ENCODE measurements around the gene TGM6. TPM values are rescaled to one million over a fixed set of nuclear protein-coding genes. Genes with fewer than 3 reads are reported as not detected.

TGM6 gene
- total and polyA plus RNA-seq, 9 of the 15 experiments (the other 6 are each of a cell fraction or from before 2014, with no cell fraction given) = not detected

DNA sequence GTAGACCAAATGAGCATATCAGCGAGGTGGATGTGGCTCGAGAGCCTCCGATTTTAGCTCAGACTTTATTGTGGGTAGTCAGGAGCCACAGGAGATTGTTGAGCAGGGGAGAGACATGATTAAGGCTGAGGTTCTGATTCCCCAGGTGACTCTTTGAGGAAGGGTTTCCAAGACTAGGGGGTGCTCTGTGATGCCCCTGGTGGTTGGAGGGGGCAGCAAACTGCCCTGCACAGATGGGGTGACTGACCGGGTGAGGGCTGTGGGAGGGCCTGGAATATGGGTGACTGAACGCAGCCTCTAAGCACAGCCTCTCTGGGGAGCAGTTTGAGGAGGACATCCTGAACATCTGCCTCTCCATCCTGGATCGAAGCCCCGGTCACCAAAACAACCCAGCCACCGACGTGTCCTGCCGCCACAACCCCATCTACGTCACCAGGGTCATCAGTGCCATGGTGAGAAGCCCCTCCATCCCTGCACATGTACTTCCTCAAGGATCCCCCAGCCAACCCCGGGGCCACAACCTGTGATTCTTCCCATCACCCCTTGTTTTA, 17.0 kb downstream of the TGM6 start:
- H3K27ac ChIP-seq (ENCODE audit: extremely low read depth, low read depth, low read length) = no peak overlapping the region
- no peaks in the 10 kb centered on the region for H3K36me3 ChIP-seq (ENCODE audit: control insufficient read depth, insufficient read depth, low read length)
- TF ChIP-seq, protein P1, sequence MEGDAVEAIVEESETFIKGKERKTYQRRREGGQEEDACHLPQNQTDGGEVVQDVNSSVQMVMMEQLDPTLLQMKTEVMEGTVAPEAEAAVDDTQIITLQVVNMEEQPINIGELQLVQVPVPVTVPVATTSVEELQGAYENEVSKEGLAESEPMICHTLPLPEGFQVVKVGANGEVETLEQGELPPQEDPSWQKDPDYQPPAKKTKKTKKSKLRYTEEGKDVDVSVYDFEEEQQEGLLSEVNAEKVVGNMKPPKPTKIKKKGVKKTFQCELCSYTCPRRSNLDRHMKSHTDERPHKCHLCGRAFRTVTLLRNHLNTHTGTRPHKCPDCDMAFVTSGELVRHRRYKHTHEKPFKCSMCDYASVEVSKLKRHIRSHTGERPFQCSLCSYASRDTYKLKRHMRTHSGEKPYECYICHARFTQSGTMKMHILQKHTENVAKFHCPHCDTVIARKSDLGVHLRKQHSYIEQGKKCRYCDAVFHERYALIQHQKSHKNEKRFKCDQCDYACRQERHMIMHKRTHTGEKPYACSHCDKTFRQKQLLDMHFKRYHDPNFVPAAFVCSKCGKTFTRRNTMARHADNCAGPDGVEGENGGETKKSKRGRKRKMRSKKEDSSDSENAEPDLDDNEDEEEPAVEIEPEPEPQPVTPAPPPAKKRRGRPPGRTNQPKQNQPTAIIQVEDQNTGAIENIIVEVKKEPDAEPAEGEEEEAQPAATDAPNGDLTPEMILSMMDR (IDR thresholded peaks at IDR 0.05 in 2 of 3, conservative IDR thresholded peaks at IDR 0.05 in 1 of 3; ENCODE audit: insufficient read depth in 2 of 3, low read depth in 1 of 3, low read length in 3 of 3) = 0 out of 6 replicates have a peak, but pooled peaks of 1 of the 3 experiments have one; percentile 11
- no peak for TF ChIP-seq NFIX (CRISPR knock-in tag; IDR thresholded peaks at IDR 0.05; ENCODE audit: low read depth)
- ATAC-seq (peak; percentile 66; the same call in 2 of the 3 replicates), DNase-seq (ENCODE audit: extremely low read depth in 1 of 4, low spot score in 3 of 4) (peak in 2 of 4 experiments; percentile 11 to 18), FAIRE-seq (no peak)
- H3K9me1 ChIP-seq (ENCODE audit: control insufficient read depth, insufficient read depth, low read length) = no peaks in the 10 kb centered on the region
- no peak overlapping the region for H3K4me3 ChIP-seq
- H2AFZ ChIP-seq (ENCODE audit: low read depth, low read length) = no peak overlapping the region
- no TSS peak for BruUV-seq (replicated peaks)
- no peak overlapping the region for H3K4me2 ChIP-seq (ENCODE audit: insufficient read depth, low read length)
- in situ Hi-C loops (cut with MboI) = no loop called here
- WGBS (ENCODE audit: insufficient coverage, low coverage, missing lambda C conversion rate) = 3% methylated on average over 12 of the region's 12 CpGs
- no peaks in the 10 kb centered on the region for H3K9me3 ChIP-seq (replicated peaks; ENCODE audit: control insufficient read depth, insufficient read depth, low read depth, low read length)
- CTCF ChIA-PET (ENCODE audit: low intra/inter-chr PET ratio) = no interaction called here
- H3K4me1 ChIP-seq (replicated peaks in 1 of 2; ENCODE audit: control insufficient read depth in 2 of 2, insufficient read depth in 2 of 2, low read length in 2 of 2) = no peaks in the 10 kb centered on the region
- intact Hi-C loops (cut with micrococcal nuclease) = no loop called here
- no peaks in the 10 kb centered on the region for H4K20me1 ChIP-seq (replicated peaks; ENCODE audit: control insufficient read depth, insufficient read depth, low read length)
- POLR2A ChIA-PET = no interaction called here
- peaks cover 5 to 22% of the 10 kb centered on the region in 2 experiments; a peak in 3 of 5 replicates for H3K27me3 ChIP-seq (ENCODE audit: control insufficient read depth in 2 of 2, insufficient read depth in 2 of 2, low read length in 2 of 2)
- H3K79me2 ChIP-seq (ENCODE audit: control insufficient read depth, insufficient read depth, low read length) = no peaks in the 10 kb centered on the region
- no peak overlapping the region for H3K9ac ChIP-seq (ENCODE audit: insufficient read depth in 1 of 2, low read depth in 2 of 2, low read length in 2 of 2)

DNA sequence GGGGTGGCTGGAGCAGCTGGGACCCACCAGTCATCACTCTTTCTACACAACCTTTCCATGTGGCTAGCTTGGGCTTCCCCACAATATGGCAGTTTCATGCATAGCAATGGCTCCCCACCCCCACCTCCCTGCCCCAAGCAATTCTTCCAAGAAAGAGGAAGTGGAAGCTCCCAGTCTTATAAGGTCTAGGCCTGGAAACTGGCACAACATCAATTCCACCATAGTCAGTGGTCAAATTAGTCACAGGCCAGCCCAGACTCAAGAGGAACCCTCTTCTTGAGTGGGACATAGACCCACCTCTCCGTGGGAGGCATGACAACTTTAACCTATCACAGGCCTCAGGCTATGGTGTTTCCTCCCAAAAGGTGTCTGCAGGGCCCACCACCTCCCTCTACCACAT, 17.7 kb downstream of the TGM6 start:
- H3K9me3 ChIP-seq (replicated peaks; ENCODE audit: control insufficient read depth, insufficient read depth, low read depth, low read length) = no peaks in the 10 kb centered on the region
- CTCF ChIA-PET (ENCODE audit: low intra/inter-chr PET ratio) = no interaction called here
- H3K4me3 ChIP-seq = no peak overlapping the region
- FAIRE-seq (no peak), DNase-seq (ENCODE audit: extremely low read depth in 1 of 4, low spot score in 3 of 4) (no peak), ATAC-seq (no peak)
- 0% methylated on average over 1 of the region's 1 CpG for WGBS (ENCODE audit: insufficient coverage, low coverage, missing lambda C conversion rate)
- H3K27me3 ChIP-seq (ENCODE audit: control insufficient read depth in 2 of 2, insufficient read depth in 2 of 2, low read length in 2 of 2) = peaks cover 5 to 26% of the 10 kb centered on the region in 2 experiments; a peak in 3 of 5 replicates
- no peaks in the 10 kb centered on the region for H3K36me3 ChIP-seq (ENCODE audit: control insufficient read depth, insufficient read depth, low read length)
- H3K79me2 ChIP-seq (ENCODE audit: control insufficient read depth, insufficient read depth, low read length) = no peaks in the 10 kb centered on the region
- no peaks in the 10 kb centered on the region for H3K9me1 ChIP-seq (ENCODE audit: control insufficient read depth, insufficient read depth, low read length)
- H3K4me2 ChIP-seq (ENCODE audit: insufficient read depth, low read length) = no peak overlapping the region
- no peaks in the 10 kb centered on the region for H3K4me1 ChIP-seq (replicated peaks in 1 of 2; ENCODE audit: control insufficient read depth in 2 of 2, insufficient read depth in 2 of 2, low read length in 2 of 2)
- H3K9ac ChIP-seq (ENCODE audit: insufficient read depth in 1 of 2, low read depth in 2 of 2, low read length in 2 of 2) = no peak overlapping the region
- H3K27ac ChIP-seq (ENCODE audit: extremely low read depth, low read depth, low read length) = no peak overlapping the region
- intact Hi-C loops (cut with micrococcal nuclease) (no loop called here), in situ Hi-C loops (cut with MboI) (no loop called here)
- H4K20me1 ChIP-seq (replicated peaks; ENCODE audit: control insufficient read depth, insufficient read depth, low read length) = no peaks in the 10 kb centered on the region
- POLR2A ChIA-PET = no interaction called here
- H2AFZ ChIP-seq (ENCODE audit: low read depth, low read length) = no peak overlapping the region
- no TSS peak for BruUV-seq (replicated peaks)
- TF ChIP-seq NCOA6 (IDR thresholded peaks at IDR 0.05) (no peak), NELFE (IDR thresholded peaks at IDR 0.05; ENCODE audit: insufficient read depth, insufficient read length) (no peak), OTX1 (CRISPR knock-in tag; IDR thresholded peaks at IDR 0.05) (no peak), SPI1 (IDR thresholded peaks at IDR 0.05; ENCODE audit: borderline replicate concordance, low read depth, low read length) (peak; percentile 84), ZNF41 (CRISPR knock-in tag; conservative IDR thresholded peaks at IDR 0.05) (no peak), KLF6 (CRISPR knock-in tag; IDR thresholded peaks at IDR 0.05; ENCODE audit: borderline replicate concordance) (no peak), SRSF3 (IDR thresholded peaks at IDR 0.05; ENCODE audit: insufficient read depth, low read length) (no peak)
- TF ChIP-seq, protein P2, sequence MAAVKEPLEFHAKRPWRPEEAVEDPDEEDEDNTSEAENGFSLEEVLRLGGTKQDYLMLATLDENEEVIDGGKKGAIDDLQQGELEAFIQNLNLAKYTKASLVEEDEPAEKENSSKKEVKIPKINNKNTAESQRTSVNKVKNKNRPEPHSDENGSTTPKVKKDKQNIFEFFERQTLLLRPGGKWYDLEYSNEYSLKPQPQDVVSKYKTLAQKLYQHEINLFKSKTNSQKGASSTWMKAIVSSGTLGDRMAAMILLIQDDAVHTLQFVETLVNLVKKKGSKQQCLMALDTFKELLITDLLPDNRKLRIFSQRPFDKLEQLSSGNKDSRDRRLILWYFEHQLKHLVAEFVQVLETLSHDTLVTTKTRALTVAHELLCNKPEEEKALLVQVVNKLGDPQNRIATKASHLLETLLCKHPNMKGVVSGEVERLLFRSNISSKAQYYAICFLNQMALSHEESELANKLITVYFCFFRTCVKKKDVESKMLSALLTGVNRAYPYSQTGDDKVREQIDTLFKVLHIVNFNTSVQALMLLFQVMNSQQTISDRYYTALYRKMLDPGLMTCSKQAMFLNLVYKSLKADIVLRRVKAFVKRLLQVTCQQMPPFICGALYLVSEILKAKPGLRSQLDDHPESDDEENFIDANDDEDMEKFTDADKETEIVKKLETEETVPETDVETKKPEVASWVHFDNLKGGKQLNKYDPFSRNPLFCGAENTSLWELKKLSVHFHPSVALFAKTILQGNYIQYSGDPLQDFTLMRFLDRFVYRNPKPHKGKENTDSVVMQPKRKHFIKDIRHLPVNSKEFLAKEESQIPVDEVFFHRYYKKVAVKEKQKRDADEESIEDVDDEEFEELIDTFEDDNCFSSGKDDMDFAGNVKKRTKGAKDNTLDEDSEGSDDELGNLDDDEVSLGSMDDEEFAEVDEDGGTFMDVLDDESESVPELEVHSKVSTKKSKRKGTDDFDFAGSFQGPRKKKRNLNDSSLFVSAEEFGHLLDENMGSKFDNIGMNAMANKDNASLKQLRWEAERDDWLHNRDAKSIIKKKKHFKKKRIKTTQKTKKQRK (IDR thresholded peaks at IDR 0.05; ENCODE audit: borderline replicate concordance, low read depth, low read length) = no peak

All from K562 (cell line).